VCaP (cell line): ENCODE measurements around the gene KCNG4.

Experiments used
- H3K27ac ChIP-seq: fragments of 450-650 bp; 2 replicates; pipeline ENCODE4 v1.5.1; 2017
- CTCF ChIP-seq: fragments of 450-650 bp; conservative IDR thresholded peaks from 2 replicates; pipeline ENCODE4 v1.5.1; 2017; ENCODE audit warnings: mild to moderate bottlenecking, moderate library complexity

Gene KCNG4

GRCh38 chr16:84236671-84237070, 3.1 kb downstream of the KCNG4 start:
- no peak for TF ChIP-seq CTCF

GRCh38 chr16:84234321-84235241, 5.2 kb downstream of the KCNG4 start:
- no peak for TF ChIP-seq CTCF
- H3K27ac ChIP-seq, result no peak overlapping the region

More at GRCh38 chr16:84236671-84237070, 3.1 kb downstream of the KCNG4 start:
- no peak overlapping the region for H3K27ac ChIP-seq

DNA sequence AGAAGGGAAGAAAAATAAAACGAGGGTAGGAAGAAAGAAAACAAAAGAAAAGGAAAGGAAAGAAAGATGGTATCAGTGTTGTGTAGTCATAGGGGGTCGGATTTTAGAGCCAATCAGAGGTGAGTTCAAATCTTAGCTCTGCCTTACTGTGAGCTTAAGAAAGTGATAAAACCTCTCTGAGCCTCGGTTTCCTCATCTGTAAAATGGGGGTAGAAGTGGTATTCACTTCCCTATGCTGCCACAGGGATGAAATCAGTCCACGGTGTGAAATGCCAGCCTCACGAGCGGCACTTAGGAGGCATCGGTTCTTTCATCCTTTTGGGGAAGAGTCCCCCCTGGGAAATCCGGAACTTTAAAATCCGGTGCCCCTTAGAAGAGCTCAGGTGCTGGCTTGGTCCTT, 6.1 kb downstream of the KCNG4 start:
- H3K27ac ChIP-seq, result no peak overlapping the region
- TF ChIP-seq CTCF, result no peak

DNA sequence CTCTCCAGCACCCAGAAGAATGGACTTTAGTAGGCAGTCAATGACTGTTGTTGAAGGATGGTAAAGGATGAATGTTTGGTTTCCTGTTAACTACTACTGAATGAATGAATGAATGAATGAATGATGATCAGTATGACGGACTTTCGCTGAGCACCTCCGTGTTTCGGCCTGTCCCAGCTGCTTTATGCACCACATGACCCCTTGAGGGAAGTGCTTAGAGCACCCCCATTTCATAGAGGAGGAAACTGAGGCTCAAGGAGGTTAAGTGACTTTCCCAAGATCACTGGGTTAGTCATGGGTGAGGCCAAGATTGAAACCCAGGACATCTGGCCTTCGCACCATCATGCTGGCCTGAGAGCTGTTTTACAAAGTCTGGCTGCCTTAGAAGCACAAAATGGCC, 6.8 kb downstream of the KCNG4 start:
- no peak for TF ChIP-seq CTCF
- no peak overlapping the region for H3K27ac ChIP-seq

DNA sequence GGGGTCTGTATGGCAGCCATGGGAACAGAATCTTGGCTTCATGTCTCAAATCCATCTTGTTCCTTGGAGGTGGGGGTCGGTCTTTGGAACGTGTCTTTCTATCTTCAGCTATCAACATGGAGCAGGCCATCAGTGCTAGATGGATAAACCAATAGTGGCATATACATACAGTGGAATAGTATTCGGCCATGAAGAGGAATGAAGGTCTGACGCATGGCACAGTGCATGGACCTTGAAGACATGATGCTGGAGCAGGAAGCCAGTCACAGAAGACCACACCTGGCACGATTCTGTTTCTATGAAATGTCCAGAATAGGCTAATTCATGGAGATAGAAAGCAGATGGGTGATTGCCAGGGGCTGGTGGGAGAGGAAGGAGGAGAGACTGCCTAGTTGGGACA, 7.8 kb downstream of the KCNG4 start:
- TF ChIP-seq CTCF, result no peak
- H3K27ac ChIP-seq, result no peak overlapping the region

DNA sequence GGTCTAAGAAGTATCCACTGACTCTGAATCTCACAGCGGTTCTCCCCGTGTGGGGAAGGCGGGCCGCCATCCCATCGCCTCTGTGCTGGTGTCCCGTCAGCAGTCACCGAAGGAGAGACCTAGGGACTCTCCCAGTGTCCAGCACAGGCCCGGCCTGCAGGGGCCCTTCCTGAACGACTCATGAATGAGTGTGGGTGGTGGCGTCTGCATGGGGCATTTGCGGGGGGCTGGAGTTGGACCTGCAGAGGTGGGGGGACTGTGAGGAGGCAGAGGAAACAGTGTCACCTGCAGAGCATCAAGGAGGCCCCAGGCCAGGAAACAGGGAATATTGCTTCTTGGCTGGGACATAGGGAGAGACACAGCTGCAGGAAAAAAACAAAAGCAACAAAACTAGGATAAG, 10.3 kb downstream of the KCNG4 start:
- TF ChIP-seq CTCF, result no peak
- H3K27ac ChIP-seq, result no peak overlapping the region

DNA sequence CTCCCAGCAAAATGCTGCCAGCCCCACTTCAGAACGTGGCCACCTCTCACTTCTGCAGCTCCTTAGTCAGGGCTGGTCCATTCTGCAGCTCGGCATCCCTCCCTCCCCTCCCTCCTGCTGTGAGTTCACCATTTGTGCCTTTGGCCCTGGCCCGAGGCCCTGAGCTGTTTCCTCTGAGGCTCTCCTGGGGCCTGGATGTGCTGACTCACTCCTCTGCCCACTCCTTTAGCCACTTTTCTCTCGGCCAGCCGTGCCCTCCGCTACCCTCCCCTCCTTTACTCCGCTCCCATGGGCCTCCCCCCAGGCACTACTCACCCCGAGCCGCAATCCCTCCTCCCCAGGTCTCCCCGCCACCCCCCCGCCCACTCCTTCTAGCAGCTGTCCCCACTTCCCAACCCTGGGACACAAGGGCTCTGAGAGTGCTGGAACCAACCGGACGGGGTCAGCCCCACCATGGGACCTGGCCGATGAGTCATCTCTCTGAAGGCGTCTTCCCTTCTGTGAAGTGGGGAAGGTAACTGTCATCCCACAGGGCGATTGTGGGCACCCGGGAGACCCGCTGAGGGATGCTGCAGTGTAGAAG, 11.5 kb downstream of the KCNG4 start:
- no peak overlapping the region for H3K27ac ChIP-seq
- TF ChIP-seq CTCF, result no peak
